HG03103 (cell line): Measurements from ENCODE around the gene SP100.

Experiments used
- ATAC-seq: cut with Tn5 transposase; IDR thresholded peaks from one replicate; pipeline ENCODE4 v1.9.1; 2021; ENCODE audit warnings: low read depth; ENCODE audit not compliant: unreplicated experiment

Gene SP100

DNA sequence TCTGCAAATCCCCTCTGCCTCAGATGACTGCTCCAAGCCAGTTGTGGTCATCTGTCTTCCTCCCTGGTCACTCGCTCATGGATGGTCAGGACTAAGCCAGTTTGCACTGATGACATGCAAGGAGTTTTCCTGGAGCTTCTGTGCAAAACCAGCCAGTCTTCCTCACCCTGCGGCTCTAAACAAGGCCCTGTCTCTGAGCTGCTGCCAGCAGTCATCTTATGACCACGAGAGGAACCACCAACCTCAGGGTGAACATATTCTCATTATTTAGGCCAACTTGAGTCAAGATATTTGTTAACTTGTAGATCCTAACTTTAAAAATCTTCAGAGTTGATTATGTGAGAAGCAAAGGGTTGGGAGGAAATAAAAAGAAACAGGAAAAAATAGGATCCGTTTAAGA is 176.8 kb downstream of the SP100 start:
- no peak for ATAC-seq
